IPS-11a (cell line): ENCODE measurements around the gene FAR1.

Experiments used
- H3K4me3 ChIP-seq: one replicate; pipeline ENCODE4 v1.5.1; 2013; ENCODE audit warnings: low read depth, low read length, control low read depth

The FAR1 gene

GRCh38 chr11:13669544-13670488 is 1.3 kb downstream of the FAR1 start:
- H3K4me3 ChIP-seq = peak overlapping the region; percentile 81

DNA sequence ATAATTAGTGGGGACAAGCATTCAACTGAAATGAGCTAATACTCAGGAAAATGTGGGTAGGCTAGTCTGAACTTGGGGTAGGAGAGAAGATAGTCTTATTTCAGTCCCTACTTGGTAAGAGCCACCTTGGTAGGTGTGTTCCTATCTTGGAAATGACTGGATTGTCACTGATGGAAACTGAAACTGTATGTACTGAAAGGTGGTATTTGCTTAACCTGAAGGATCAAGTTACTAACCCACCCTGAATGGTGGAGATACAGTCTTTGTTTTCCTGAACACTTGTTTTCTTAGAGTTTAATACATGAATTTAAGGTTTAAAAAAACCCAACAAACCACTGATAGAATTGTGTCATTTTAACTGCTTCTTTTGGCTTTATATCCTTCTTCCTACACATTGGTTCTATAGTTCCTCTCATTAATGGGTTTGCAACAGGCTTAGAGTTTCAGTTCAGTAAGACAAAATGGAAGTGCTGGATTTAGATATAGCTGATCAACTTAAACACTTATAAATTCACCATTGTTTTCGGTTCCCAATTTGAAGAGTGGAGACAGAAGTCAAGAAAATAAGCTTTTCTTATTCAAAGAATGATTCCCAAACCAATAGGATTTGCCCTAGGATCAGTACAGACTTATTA is 4.2 kb downstream of the FAR1 start:
- no peak overlapping the region for H3K4me3 ChIP-seq

DNA sequence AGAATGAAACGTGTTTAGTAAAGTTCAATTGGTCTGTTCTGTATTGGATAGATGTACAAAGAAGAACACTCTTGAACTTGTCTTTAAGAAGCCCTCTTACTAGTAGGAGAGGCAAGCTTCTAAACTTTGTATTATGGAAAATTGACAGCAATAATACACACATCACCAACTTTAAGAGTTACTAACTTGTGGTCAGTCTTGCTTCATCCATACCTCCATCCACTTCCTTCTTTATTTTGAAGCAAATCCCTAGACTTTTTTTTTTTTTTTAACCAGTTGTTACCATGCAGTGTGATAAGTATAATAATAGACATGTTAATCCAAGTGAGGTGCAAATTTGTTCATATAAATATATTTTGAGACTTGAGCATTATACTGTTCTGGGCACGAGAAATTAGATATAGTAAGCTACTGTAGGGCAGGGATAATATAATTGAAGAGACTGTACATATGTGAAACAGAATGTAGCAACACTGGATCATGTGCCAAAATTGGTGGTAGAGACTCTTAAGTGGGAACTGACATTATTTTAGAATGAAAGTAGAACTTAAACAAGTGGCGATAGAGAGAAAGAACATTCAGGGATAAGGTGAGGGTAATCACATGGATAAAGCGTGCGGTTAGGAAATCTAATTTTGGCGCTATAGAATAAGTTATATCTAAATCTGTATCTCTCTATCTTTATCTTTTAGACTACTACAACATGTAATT is 6.5 kb downstream of the FAR1 start:
- no peak overlapping the region for H3K4me3 ChIP-seq

DNA sequence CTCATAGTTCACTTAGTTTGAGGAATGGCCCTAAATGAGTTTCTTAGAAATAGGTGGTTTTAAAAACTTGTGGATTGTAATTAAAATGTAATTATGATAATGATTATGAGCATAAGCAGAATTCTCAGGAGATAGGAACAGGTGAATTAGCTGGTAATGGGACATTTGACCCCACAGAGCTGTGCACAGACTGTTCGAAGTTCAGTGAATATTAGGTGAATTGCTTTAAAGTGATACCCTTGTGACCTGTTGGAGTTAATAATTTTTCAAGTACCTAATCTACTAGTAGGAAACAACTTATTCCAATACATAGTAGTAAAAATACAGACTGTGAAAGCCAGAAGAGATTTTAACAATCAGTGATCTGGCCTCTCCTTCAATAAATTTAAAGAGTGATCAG is 8.1 kb downstream of the FAR1 start:
- no peak overlapping the region for H3K4me3 ChIP-seq

DNA sequence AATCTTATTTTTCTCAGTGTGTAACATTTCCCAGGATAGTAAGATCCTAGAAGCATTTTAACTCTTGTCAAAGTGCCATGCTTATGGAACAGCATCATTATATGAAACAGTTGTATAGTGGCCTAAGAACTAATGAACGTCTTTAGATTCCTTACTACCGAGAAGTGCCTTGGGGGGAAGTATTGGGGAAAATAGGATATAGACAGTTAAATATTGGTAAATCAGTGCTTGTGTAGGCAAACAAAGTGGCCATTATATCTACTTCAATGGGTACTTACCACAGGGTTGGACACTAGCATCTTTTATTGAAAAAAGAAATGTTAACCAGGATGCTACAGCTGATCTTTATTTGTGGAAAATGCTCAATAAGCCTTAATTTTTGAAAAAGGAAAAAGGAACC is 11.3 kb downstream of the FAR1 start:
- no peak overlapping the region for H3K4me3 ChIP-seq

GRCh38 chr11:13680501-13681264 is 12.2 kb downstream of the FAR1 start:
- no peak overlapping the region for H3K4me3 ChIP-seq

- H3K4me3 ChIP-seq = no peak overlapping the region
These were observed 13.0 kb downstream of the FAR1 start for GRCh38 chr11:13681446-13681845.

DNA sequence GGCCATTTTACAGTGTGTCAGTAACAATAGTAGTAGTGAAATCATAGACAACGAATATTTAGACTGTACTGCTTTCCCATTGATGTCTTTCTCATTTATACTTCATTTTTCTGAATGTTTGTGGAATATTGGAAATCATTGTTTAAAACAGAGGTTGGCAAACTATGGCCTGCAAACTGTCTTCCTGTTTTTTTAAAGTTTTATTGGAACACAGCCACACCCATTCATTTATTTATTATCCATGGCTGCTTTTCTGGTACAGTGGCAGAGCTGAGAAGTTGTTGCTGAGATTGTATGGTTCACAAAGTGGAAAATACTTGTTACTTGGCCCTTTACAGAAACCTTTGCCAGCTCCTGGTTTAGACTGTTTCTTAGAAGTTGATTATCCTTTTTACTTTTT is 13.7 kb downstream of the FAR1 start:
- H3K4me3 ChIP-seq = no peak overlapping the region

DNA sequence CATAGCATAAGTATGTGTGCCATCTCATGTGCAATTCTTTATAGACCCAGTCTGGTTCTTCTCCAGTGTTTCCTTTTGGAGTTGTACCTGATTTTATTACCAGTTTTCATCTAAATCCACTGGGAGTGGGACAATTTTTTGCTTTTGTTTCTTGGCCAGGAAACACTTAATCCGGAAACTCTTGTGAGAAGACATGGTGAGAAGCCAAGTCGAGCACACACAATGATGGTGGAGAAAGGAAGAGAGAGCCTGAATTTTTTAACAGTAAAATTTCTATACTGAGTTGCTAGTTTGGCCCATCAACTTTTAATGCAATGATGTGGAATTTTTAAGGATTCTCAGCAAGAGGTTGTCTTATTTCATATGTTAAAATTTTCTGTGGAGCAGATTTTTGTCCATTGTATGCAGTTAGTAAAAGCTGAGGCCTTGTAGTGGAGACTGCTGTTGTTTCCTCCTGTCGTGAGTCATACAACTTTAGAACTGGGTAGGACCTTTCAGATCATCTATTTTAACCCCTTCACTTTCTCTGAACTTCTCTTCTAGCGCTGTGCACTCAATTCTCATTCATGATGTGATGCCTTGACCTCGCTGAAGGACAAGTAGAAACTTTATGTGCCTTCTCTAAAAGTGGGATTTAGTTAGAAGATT is 17.1 kb downstream of the FAR1 start:
- H3K4me3 ChIP-seq = no peak overlapping the region

- no peak overlapping the region for H3K4me3 ChIP-seq
These were observed 18.3 kb downstream of the FAR1 start for GRCh38 chr11:13686776-13687175.

- no peak overlapping the region for H3K4me3 ChIP-seq
These were observed 18.8 kb downstream of the FAR1 start for GRCh38 chr11:13687271-13687670.

GRCh38 chr11:13691286-13691899 is 22.9 kb downstream of the FAR1 start:
- no peak overlapping the region for H3K4me3 ChIP-seq

- H3K4me3 ChIP-seq = no peak overlapping the region
These were observed 23.7 kb downstream of the FAR1 start for GRCh38 chr11:13692172-13692571.

DNA sequence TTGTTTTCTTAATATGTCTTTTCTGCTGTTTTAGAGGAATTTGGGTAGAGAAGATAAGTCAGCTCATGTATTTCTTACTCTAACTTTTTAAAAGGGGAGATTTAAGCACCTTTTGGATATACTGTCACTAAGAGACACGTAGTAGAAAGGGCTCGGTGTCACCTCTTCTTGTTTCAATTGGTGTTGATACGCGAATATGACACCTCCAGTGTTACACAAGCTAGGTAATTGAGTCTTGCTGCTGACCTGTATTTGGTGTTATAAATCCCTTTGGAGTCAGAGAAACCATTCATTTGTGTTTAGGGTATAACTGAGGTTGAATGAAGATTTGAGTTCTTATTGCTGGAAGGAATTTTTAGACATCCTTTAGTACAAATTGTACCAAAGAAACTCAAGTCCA is 25.6 kb downstream of the FAR1 start:
- no peak overlapping the region for H3K4me3 ChIP-seq

- no peak overlapping the region for H3K4me3 ChIP-seq
These were observed 27.4 kb downstream of the FAR1 start for GRCh38 chr11:13695886-13696285.

- no peak overlapping the region for H3K4me3 ChIP-seq
These were observed 29.2 kb downstream of the FAR1 start for GRCh38 chr11:13697710-13698109.

GRCh38 chr11:13698132-13698531 is 29.7 kb downstream of the FAR1 start:
- H3K4me3 ChIP-seq = no peak overlapping the region

GRCh38 chr11:13699041-13699440 is 30.6 kb downstream of the FAR1 start:
- H3K4me3 ChIP-seq = no peak overlapping the region

- no peak overlapping the region for H3K4me3 ChIP-seq
These were observed 31.4 kb downstream of the FAR1 start for GRCh38 chr11:13699870-13700269.

GRCh38 chr11:13701506-13701905 is 33.0 kb downstream of the FAR1 start:
- H3K4me3 ChIP-seq = no peak overlapping the region
